Stimulated activated CD8-positive, alpha-beta memory T cell treated with anti-CD3 and anti-CD28 coated beads, Interleukin-4, amount 100 ng/mL, for 24 hours (primary cell): ENCODE results near the gene CKS2.

Experiments
- DNase-seq: peaks from one replicate; pipeline ENCODE4 v3.0.0-alpha.2; 2020; ENCODE audit warnings: low read depth

CKS2 gene

GRCh38 chr9:89350988-89351557 is 40.1 kb downstream of the CKS2 start:
- DNase-seq, result no peak

DNA sequence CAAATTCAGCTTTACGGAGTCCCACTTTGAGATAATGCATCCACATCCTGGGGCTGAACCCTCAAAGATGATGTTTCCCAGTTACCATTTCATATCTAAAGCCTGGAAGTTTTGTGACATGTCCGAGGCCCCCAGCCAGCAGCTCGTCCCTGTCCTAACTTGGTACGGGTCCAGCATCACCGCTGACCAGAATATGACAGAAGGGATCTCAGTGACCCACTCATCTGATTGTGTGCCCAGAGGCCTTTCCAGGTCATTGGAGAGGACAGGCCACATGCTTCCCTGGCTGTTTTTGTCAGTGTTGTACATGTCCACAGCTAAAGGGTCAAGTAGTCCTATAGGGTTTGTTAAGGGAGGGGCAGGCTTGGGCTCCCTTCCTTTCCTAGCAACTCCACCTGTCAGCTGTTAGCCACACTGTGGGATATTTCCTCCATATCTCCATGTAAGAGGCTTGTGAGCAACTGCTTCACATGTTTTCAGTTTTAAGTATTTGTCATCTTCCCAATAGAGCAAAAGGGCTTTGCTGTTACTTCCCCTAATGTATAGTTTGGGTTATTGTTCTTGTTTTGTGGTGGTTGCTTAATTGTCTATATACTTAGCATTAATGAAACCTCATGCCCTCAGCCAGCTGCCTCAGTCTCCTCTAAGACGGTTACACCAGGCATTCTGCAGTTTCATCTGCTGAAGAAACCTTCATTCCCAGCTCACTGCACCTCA is 40.7 kb downstream of the CKS2 start:
- no peak for DNase-seq

DNA sequence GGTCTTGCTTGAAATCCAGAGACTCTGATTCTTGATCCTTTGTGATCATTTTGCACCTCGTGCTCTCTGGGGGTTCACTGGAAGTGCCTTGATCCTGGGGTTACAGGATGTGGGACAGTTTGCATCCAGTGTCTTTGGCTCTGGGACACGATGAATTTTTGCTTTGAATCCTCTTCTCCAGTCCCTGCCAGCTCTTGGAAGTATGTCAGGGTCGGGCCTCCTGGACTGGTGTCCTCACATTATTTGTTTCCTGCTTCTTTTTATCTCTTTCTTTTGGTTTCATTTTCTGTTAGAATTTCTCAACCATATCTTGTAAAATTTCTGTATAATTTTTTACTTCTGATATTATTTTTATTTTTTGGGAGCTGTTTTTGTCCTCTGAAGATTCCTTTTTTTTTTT is 41.5 kb downstream of the CKS2 start:
- no peak for DNase-seq

DNA sequence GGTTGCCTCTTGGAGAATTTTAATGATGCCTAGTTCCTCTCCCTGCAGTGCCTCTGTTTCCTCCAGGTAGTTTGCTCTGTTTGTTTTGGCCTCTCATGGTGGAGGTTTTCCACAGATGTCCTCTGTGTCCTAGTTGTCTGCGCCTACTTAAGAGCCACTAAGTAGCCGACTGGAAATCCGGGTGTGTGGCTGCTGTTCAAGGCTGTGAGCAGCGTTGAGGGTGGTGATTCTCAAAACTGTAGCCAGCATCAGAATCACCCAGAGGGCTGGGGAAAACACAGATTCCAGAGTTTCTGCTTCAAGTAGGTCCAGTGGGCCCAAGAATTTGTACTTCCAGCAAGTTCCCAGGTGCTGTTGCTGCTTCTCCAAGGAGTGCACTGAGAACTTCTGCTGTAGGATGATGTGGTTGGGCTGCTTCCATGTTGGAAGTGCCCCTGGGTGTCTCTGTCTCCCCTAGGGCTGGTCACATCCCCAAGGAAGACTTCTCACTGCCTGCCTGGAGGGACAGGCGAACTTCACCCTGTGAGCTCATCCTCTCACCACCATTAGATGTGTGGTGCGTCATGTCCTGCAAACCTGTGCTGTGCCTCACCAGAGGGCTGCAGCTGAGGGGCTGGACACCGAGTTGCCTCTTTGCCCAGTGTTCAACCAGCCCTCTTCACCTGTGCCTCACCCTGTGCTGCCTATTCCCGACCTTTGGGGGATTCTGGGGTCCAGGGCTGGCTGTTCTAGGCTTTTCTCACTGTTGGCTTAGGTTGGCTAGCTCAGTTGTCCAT is 42.1 kb downstream of the CKS2 start:
- DNase-seq, result no peak

- DNase-seq, result no peak
Measured at GRCh38 chr9:89353989-89354388, 43.0 kb downstream of the CKS2 start.

- no peak for DNase-seq
Measured at GRCh38 chr9:89354471-89354870, 43.5 kb downstream of the CKS2 start.

- DNase-seq, result no peak
Measured at GRCh38 chr9:89356782-89357181, 45.8 kb downstream of the CKS2 start.

GRCh38 chr9:89357331-89358197 is 46.6 kb downstream of the CKS2 start:
- DNase-seq, result no peak

DNA sequence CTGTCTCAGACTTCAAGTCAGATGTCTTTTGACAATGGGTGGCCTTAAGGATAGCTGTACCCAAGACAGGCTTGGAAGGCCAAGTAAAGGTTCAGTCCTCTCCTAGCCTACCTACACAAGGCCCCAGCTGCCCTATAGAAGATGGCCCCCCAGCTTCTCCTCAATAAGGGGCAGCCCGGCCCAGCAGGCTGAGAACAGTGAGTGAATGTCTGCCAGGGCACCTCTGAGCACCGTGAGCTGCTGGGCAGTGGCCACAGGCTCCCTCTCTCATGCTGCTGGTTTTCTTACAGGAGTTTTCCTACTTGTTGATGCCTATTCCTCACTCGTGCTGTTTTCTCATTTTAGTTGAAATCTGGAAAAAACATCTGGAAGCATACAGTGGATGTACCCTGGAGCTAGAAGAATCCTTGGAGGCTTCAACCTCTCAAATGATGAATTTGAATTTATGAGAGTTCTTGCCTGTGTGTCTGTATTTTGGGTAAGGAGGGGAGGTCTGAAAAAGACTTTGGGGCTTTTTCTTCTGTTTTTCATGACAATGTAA is 47.5 kb downstream of the CKS2 start:
- no peak for DNase-seq

DNA sequence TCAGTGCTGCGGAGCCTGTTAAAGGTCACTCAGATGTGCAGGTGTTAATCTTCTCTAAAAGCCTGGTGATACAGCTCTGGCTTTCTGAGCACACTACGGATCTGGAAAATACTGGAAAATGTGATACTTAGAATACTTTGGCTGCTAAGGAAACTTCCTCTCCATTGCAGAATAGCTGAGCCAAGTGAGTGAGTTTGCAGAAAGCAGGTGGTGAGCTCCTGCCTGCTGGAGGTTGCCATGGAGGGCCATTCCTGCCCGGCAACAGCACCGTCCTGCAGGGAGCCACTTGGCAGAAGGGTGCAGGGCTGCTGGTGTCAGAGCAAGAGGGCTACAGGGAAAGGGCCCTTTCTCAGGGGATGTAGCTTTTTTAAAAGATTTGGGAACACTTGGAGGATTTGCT is 48.0 kb downstream of the CKS2 start:
- DNase-seq, result no peak

- DNase-seq, result no peak
Measured at GRCh38 chr9:89359751-89360261, 48.8 kb downstream of the CKS2 start.

GRCh38 chr9:89360465-89360864 is 49.5 kb downstream of the CKS2 start:
- DNase-seq, result no peak

DNA sequence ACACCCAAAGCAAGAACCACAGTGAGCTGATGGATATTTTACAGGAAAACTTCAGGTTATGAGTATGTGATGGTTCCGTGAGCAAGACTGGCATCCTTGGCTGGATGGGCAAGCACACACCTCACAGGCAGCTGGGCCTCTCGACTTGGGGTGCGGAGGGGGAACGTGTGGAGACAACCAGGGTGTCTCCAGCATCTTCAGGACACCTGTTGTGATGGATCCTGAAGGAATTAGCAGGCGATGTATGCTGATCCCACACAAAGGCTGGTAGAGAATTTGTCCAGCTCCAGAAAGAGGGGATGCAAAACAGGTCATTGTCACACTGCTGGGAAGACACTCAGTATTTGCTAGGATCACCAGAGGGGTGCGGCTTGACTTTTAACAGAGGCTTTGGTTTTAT is 50.0 kb downstream of the CKS2 start:
- DNase-seq, result no peak

- no peak for DNase-seq
Measured at GRCh38 chr9:89361816-89362646, 51.0 kb downstream of the CKS2 start.

DNA sequence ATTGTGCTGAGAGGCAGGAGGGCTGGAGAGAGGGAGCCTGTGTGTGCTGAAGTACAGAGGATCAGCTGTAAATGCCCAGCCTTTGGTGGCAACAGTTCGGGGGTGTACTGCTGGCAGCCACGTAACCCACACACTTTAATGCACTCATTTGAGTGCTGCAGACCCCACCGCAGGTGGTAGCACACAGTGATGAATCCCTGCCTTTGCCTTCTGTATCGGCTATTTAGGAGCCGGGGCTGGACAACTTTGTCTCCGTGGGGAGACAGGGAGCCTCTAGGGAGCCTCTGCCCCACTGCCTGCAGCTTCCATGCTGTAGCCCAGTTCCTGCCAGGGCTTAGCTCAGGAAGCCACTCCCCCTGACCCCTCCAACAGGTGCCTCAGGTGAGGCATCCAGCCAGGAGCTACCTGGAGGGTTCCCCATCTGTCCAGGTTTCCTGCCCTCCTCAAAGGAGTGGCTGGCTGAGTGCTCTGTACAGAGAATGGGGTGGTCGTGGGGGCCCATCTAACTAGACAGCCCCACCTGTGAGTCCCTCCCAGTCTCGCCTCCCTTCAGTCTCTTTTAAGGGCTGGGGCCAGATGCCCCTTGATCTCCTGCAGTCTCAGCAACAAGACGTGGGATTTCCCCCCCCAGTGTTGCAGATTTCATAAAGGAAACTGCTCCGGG is 51.8 kb downstream of the CKS2 start:
- DNase-seq, result no peak

DNA sequence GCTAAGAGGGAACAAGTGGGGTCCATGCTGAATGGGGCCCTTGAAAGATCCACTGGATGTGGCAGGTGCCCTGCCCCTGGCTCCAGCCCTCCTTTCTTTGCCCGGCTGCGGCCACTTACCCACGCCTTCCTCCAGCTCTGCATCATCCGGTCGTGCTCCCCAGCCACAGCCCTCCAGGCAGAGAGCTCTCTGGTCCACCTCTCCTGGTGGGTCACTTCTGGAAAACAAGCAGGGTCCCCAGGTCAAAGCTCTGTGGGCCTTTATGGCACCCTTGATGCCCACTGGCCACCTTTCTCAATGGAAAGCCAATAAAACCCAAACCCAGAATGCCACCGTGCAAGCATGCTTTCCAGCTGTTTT is 52.3 kb downstream of the CKS2 start:
- no peak for DNase-seq

DNA sequence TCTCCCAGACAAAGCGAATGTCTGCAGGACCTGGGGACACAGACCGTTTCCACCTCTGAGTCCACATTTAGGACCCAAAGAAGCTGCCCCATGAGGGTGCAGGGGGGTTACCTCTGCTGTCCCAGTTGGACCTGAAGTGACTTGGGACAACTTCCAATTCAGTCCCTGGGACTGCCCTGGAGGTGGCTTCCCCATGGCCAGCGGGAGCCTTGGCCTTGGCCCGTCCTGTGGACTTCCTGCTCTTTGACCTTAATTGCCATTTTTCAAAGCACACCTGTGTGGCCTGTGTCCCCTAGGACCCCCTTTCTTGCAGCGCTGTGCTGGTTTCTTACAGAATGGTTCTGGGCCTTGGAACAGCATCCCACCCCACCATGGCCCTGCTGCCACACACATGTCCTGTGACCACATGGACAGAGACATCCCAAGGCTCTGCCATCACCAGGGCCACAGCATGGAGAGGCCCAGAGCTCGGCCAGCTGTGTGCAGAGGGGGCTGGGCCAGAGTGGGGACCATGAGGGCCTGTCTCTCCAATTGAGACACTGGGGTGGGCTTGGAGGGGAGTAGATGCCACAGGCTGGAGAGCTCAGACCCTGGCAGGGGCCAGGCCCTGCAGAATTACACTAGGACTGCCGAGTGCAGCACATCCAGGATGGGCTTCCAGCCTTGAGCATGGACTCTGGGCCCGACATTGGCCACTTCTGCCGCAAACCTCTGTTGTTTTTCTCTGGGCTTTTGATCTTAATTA is 53.1 kb downstream of the CKS2 start:
- DNase-seq, result no peak

DNA sequence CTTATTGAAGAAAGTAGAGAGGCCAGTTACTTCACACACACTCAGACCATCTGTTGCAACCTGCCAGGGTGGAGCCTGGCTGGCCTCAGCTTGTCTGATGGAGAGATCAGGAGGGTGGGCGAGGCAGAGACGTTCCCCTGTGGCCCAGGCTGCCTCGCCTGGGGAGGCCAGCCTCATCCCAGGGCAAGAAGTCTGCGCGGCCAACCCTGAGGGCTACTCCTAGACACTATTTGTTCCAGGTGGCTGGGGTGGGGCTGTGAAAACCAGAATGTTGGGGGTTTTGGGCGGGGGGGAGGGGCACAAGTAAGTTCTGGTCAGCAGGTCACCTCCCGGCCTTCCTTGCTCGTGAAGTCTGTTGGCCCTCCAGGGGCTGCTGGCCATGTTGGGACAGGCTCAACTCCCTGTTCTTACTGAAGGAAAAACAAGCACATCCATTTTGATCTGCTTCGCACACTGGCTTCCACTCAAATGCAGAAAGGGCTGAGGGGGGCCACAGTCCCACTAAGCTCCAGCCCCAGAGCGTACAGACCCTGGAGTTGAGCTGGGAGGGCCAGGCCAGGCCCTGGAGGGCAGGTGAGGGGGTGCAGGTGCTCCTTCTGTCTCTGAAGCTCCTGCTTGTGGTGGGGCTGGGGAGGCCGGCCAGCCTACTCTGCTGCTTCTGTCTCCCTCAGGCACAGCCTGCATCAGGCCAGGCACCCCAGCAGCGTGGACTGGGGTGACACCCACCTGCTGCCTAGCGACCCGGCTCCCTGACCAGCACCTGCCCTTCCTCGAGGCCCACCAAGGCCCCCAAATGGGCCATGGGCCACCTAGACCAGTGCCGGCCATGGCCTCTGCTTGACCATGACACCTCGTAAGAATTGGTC is 53.9 kb downstream of the CKS2 start:
- DNase-seq, result no peak

DNA sequence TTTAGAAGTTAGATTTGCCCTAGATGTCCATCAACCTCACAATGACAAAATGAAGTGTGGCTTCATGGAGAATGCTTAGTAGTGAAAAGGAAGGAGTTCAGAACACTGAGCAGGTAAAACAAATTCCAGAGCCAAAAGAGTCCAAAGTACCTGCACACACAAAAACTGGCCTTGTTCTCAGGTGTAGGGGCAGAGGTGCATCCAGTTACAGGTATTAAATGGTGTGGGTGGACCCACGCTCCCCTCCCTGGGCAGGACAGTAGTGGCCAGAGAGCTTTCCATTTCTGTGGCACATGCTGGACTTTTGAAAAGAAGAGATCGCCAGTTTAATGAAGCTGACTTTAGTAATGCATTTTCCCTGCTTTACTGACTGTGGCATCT is 54.5 kb downstream of the CKS2 start:
- DNase-seq, result no peak
